Dedifferentiated amniotic fluid mesenchymal stem cell (primary cell): Measurements from ENCODE around the gene ADGRD1.

Experiments used
- DNase-seq: peaks from one replicate; pipeline ENCODE4 v3.0.0-alpha.2; 2016; ENCODE audit errors: extremely low spot score

The ADGRD1 gene

DNA sequence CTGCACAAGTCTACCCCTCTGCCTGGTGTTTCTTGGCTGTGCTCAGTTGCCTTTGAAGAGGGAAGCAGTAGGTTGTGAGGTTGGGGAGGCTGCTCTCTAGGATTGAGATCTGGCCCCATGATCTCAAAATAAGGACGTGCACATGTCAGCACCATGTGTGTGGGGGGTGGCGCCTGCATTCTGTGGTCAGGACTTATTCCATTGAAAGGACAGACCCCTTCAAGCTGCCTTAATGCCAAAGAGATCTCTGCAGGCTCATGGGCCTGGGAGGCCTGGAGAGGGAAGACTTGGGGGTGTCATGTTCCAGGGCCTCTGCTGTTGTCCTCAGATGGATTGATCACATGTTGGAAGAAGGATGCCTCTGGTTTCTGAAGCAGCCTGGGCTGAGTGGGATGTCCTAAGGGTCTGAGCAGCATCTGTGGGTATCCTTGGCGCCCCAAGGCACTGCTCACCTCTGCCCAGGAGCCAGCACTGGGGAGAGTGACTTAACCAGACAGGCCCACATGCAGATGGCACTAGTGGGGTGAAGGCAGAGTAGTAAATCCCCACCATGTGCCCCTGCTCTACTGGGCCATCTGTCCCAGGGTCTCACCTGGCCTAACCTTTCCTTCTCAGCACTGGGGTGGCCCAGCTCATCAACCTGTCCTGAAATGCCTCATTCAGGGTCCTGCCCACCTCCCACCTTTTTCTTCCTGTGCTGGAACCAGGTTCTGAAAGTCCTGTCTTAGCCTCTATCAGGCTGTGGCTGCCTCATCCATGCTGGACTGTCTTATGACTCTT, 118.9 kb downstream of the ADGRD1 start:
- DNase-seq = no peak

DNA sequence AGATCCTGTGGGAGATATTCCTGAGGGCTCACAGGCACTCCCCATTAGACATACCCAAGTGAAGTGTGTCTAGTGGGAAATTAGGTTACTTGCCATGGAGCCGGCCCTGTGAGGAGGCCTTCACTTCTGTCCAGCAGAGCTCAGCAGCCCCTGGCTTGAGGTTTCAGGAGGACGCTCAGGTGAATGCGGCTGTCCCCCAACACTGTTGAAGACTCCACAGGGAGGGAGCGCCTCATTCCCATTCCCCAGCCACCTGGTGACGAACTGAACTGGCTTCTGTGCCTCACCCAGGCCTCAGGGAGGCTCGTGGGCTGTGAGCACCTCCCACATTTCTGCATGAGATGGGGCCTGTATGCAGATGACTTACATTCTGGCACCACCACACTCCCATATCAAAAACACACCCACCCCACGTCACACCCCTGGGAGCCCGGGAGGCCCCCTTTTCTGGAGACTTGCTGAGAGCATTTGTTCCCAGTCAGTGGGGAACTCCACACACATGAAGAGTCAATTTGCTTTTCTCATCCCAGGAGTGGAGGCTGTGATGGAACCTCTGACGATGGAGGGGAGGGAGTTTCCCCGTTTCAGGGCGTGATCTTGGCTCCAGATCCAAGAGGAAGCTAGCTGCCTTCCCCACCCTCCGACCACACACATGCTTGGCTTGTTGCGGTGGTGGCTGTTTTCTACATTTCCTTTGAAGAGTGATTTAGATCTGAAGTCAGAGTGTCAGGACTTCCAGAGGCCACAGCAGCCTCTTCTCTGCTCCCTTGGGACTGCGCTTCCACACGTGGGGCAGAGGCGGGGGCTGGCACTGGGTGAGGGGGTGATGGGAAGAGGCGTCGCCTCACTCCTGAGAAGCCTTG, 120.7 kb downstream of the ADGRD1 start:
- DNase-seq = no peak

GRCh38 chr12:131075194-131075593, 121.5 kb downstream of the ADGRD1 start:
- DNase-seq = no peak

GRCh38 chr12:131075611-131076010, 121.9 kb downstream of the ADGRD1 start:
- DNase-seq = no peak

DNA sequence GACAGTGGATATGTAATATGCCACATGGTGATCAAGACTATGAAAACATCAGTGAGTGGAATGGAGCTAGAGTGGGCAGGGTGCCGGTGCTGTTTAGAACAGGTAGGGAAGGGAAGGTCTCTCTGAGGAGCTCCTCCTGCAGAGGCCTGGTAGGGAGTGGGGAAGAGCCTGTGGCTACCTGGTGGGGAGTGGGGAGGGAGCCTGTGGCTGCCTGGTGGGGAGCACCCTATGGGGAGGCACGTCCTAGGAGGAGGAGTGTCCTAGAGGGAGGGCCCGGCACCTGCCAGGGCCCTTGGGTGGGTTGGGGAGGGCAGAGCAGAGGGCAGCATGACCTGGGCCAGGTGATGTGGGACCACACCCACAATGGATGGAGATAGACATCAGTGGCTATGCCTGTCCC, 122.6 kb downstream of the ADGRD1 start:
- no peak for DNase-seq

DNA sequence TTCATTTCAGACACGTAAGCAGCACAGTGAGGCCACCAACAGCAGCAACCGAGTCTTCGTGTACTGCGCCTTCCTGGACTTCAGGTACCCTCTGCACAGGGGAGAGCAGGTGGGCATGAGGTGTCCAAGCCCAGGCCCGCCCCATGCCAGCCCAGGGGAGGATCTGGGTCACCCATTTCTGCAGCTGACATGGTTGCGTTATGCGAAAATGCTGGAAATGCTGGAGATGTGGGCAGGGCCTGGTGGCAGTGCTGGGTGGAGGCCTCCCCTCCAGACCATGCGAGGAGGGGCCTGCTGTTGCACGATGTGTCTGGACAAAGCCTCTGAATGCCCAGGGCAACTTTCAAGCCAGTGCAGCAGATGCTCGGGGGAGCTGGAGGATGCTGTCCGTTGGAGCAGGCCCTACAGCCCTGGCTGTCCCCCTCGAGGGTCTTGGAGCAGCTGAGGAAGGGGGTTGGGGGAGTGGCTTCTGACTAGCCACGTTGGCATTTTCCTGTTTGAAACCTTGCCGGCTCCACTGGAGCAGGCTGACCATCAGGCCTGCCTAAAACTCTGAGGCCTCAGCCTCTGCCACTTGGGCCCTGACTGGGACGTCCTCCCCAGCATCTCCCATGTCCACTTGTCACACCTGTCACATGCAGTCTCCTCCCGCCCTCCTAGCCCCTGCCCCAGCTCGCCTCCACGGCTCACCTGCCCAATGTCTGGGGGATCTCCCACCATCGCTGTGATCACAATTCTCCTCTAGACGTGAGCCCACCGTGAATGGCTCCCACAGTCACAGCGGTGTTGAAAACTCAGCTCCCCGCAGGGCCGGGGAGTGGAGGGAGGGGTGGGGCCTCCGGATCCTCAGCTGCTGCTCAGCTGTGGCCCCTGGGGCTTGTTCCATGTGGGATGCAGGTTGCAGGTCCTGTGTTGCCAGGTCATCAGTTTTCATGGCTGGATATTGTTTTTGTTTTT, 123.4 kb downstream of the ADGRD1 start:
- DNase-seq = no peak

DNA sequence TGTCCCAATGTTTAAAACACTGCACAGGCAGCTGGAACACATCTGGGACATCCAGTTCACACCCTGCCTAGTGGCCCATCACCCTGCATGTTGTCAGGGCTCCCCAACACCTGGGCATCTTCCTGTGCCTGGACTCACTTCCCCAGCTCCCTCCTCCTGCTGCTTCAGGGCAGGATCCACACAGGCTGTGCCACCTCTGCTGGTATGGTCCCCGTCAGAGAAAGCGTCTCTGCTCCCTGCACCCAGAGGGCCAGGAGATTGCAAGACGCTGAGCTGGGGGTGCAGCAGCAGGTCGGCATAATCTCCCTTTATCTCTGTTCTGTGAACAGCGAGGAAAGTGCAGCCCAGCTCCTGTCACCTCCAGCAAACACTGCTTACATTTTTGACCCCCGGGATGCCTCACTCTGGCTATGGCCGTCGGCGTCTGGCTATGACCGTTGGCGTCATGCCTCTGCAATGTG, 124.3 kb downstream of the ADGRD1 start:
- DNase-seq = no peak

GRCh38 chr12:131082290-131083194, 128.8 kb downstream of the ADGRD1 start:
- DNase-seq = no peak

DNA sequence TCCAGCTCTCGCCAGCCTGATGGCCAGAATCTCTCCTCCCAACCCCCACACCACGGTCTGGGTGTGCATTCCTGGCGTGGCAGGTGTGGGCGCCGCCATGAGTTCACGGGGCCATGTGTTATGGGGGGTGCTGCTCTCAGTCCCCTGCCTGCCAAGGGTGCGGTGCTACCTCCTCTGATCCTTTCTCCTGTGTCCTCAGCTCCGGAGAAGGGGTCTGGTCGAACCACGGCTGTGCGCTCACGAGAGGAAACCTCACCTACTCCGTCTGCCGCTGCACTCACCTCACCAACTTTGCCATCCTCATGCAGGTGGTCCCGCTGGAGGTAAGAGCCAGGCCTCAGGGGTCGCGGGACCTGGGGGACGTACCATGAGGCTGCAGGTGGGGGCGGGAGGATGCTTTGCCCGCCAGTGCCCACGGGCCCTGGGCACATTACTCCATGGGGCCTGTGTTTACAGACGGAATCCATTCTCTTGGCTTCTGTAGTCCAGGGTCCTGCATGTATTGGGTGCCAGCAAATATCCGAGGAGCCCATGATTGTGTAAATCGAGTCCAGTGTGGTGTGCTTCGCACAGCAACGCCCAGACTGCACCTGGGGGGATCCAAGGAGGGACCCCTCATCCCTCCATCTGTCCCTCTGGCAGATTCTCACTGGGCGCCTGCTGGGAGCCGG, 130.8 kb downstream of the ADGRD1 start:
- no peak for DNase-seq

- DNase-seq = no peak
Measured at GRCh38 chr12:131085125-131085815, 131.6 kb downstream of the ADGRD1 start.

DNA sequence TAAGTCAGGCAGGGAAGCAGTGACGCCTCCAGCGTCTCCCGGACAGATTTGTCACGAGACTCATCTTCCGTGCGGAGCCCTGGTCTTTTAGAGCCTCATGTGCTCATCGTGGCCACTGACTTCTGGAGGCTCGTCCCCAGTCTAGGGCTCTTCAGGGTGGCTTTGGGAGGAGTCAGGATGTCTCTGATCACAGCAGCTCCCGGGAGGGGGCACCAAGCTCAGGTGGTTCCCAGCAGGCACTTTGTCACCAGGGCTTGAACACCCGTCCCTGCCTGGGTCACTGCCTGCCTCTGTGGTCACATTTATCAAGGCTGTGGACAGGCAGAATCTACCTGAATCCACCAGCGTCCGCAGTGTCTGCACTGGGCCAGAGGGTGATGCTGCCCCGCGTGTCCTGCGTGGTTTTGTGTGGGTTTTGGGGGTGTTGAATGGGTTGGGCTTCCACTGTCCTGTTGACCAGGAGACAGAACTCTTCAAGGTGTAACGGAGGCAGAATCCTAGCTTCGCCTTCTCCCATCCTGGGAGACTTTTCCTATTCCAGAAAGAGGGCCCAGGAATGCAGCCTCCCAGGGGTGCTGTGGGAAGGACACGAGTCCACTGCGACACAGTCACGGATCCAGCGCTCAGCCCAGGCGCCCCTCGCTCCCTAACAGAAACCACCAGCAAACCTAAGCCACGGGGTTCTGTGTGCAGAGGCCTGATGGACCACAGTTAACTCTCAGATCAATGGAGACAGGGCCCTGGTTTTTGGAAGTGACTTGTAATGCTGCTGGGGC, 132.3 kb downstream of the ADGRD1 start:
- no peak for DNase-seq

DNA sequence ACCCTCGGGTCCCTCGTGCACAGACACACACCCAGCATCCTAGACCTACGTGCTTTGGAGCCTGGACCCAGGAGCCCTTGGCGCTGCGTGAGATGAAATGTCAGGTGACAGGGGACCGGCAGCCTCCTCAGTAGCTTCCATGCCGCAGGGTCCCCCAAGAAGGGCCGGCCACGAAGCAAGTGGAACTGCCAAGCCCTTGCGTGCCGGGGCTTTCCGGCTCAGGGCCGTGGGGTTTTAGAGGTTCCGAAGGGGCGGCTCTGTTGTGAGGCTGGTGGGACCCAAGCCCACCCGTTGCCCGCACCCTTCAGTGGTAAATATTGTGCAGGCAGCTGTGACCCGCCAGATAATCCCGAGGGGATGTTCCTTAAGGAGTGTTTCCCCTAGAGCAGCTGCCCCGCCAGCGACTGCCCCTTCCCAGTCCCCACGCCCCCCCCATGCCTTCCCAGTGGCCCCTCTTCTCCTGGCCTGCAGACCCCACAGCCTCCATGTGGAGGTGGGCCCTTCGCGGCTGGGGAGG, 133.7 kb downstream of the ADGRD1 start:
- DNase-seq = no peak

DNA sequence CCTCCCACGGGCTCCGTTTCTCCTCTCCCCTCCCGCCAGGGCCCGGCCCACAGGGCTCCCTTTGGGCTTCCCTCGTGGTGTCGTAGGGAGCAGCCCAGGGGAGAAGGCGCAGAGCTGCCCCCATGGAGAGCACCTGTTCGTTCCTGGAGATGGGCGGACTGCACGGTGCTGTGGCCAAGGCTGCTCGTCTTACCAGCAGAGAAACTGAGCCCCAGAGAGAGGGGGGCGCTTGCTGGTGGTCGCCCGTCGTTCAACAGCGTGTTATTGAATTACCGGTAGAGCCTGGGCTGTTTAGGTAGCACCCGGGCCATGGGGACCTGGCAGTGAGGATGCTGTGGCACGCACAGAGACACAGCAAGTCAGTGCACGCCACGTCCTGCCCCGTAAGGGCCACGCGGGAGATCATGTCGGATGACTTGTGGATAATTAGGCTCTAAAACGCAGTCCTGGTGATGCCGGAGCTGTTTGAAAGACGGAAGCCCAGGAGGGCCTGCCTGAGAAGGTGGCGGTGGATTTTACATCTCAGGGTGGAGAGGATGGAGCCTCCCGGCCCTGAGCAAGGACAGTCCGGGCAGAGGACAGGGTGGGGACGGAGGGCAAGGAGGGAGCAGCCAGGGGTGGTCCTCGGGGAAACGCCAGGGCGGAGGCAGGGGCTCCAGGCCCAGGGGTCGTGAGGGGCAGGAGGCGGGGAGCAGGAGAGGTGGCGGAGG, 134.4 kb downstream of the ADGRD1 start:
- DNase-seq = no peak

DNA sequence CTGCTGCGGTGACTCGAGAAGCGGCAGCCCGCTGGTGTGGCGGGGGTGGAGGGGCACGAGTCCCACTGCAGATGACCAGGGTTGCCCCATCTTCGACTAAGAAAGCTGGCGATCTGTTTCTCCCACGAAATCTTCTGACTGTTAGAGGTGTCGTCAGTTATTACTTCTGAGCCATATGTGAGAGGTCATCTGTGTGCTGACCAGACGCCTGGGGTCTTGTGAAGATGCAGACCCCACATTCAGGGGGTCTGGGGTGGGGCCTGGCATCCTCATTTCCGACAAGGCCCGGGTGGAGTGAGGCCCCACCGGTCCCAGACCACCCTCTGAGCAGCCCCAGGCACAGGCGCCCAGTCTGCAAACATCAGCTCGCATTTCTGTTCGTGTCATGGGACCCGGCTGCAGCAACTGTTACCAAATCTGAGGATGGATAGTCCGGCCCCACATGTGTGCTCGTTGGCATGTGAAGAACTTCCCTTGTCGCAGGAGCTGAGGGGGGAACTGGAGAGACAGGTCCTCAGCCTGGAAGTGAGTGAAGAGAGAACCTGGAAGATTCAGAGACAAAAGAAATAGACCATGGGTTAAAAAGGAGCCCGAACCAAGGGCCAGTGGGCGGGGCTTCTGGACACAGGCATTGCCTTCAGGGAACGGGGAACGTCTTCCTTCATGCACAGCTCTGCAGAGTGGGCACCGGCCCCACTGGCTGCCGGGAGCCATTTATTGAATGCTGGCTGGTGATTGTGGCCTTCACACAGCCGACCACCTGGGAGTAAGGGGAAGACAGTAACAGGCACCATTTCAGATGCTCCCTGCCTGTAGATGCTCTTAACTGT, 135.2 kb downstream of the ADGRD1 start:
- no peak for DNase-seq

- DNase-seq = no peak
Measured at GRCh38 chr12:131089531-131090273, 136.0 kb downstream of the ADGRD1 start.
